H1 (cell line): Measurements from ENCODE around the gene FBP1. TPM values are rescaled to one million over a fixed set of nuclear protein-coding genes. Genes with fewer than 3 reads are reported as not detected.

Experiments
- CTCF ChIP-seq, 3 experiments: IDR thresholded peaks; 1 replicate in 2 of 3; 2 replicates in 1 of 3; pipeline versions ENCODE4 v1.5.1 to v1.6.1; 2011; ENCODE audit warnings: low read length in 3 of 3, mild to moderate bottlenecking in 3 of 3, inconsistent platforms in 2 of 3, low read depth in 1 of 3, moderate library complexity in 1 of 3; ENCODE audit not compliant: insufficient read depth in 1 of 3; ENCODE audit errors: control extremely low read depth in 1 of 3
- KDM4A ChIP-seq: IDR thresholded peaks from one replicate; pipeline ENCODE4 v1.7.1; 2012; ENCODE audit warnings: low read depth, mild to moderate bottlenecking, moderate library complexity, low read length, inconsistent platforms; ENCODE audit not compliant: severe bottlenecking
- NANOG ChIP-seq: IDR thresholded peaks from 2 replicates; pipeline ENCODE4 v1.6.1; 2011; ENCODE audit warnings: low read length, low read depth, mild to moderate bottlenecking, inconsistent platforms; ENCODE audit not compliant: insufficient read depth, poor library complexity, severe bottlenecking
- polyA plus RNA-seq, 7 experiments: library from polyadenylated mRNA; depleted of rRNA in 3 of 7; stranded (reverse) in 5 of 7; unstranded in 2 of 7; fragments of >200 nt in 5 of 7; fragments of 200-250 nt in 2 of 7; gene quantifications; 1 replicate in 5 of 7; 2 replicates in 1 of 7; 4 replicates in 1 of 7; pipeline versions ENCODE4 v1.2.1 to v1.2.3, GENCODE V29; 2011 to 2013; ENCODE audit warnings: missing spikeins in 2 of 7, mixed read lengths in 2 of 7
- total RNA-seq: library from RNA; stranded (reverse); fragmentation: NEBNext Ultra II Directional; extraction: Animal tissue kit (Norgen Biotek cat#: 25700); gene quantifications from 2 replicates; pipeline ENCODE4 v1.2.1, GENCODE V29; 2021

The FBP1 gene
- total and polyA plus RNA-seq, 2 of the 8 experiments (the other 6 are each of a cell fraction or from before 2014, with no cell fraction given): 1.0 to 4.1 TPM

- TF ChIP-seq CTCF (IDR thresholded peaks at IDR 0.05; ENCODE audit: control extremely low read depth in 1 of 3, insufficient read depth in 1 of 3, low read depth in 1 of 3, low read length in 3 of 3) (no peak), KDM4A (no peak), NANOG (no peak)
These were observed 25.5 kb upstream of the FBP1 start (continued) for GRCh38 chr9:94664801-94665200.
